ENCODE results near the gene GAD1. TPM values are rescaled to one million over a fixed set of nuclear protein-coding genes. Genes with fewer than 3 reads are reported as not detected.
A peak's percentile ranks its signal among the peaks of the same experiment; 100 is the strongest.

Gene GAD1
- polyA plus RNA-seq, 1 donor from 2014 or later = 56.3 TPM

DNA sequence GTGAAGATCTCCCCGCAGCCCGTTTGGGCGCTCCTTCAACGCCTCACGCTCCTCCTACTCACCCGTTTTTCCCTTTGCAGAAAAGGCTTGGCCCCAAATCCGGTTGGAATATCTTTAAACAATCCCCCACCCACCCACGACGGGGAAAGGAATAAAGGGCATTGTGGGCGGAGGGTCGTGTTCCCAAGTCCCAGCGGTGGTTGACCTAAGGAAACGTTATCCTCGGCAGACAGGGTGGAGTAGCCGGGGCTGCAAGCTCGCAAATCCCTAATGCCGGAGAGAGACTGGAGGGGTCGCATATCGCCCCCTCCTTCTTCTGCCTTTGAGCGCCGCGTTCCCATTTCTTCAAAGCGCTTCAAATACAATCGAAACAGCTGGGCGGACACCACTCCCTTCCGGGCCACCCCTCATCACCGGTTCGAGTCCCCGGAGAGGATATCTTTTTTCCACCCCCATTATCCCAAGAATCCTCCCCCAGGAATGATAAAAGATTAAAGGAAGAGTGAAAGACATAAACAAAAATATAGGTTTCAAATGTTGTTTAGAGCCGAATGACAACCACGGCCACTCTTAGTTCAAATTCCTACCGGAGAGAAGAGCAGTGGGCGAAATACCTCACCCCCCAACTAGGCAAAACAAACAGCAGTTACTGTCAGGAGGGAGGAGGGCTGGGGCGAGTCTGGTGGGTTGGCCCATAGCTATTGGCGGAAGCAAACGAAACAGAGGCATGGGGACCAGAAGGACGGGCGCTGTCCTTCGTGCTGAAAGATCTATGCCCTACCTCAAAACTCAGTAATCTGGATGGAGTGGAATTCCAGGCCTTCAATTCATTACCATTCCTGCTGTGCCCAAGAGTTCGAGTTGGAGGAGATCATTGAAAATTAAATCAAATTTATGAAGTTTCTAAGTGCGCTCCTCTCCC, 2.8 kb upstream of the GAD1 start:
- H2AFZ ChIP-seq (ENCODE audit: low read depth, low read length) = no peak overlapping the region
- H3K9me3 ChIP-seq (ENCODE audit: low read length) = no peaks in the 10 kb centered on the region
- no peaks in the 10 kb centered on the region for H3F3A ChIP-seq (ENCODE audit: insufficient read depth, low read length, poor library complexity, severe bottlenecking)
- peak overlapping the region; percentile 77 for H3K9ac ChIP-seq (ENCODE audit: low read length)
- peak overlapping the region; percentile 80 for H3K4me3 ChIP-seq (ENCODE audit: low read length)
- H4K20me1 ChIP-seq (ENCODE audit: insufficient read depth) = no peaks in the 10 kb centered on the region
- no peak overlapping the region for H3K4me2 ChIP-seq (ENCODE audit: low read length)
- H3K27ac ChIP-seq (ENCODE audit: low read length) = peak overlapping the region; percentile 15
- no peak for TF ChIP-seq EP300 (conservative IDR thresholded peaks at IDR 0.05; ENCODE audit: poor library complexity, severe bottlenecking)
- TF ChIP-seq MXI1 (conservative IDR thresholded peaks at IDR 0.05; ENCODE audit: poor library complexity, severe bottlenecking) = no peak
- peak; percentile 68 for TF ChIP-seq REST (IDR thresholded peaks at IDR 0.05; ENCODE audit: borderline replicate concordance)
- TF ChIP-seq POLR2AphosphoS5 (IDR thresholded peaks at IDR 0.05) = peak; percentile 83
- peak; percentile 16 for TF ChIP-seq TAF1 (IDR thresholded peaks at IDR 0.05; ENCODE audit: low read depth)
- TF ChIP-seq CTCF (IDR thresholded peaks at IDR 0.05; ENCODE audit: poor library complexity, severe bottlenecking) = no peak
- no peaks in the 10 kb centered on the region for H3K36me3 ChIP-seq (ENCODE audit: insufficient read depth, low read length)
- H3K79me2 ChIP-seq (replicated peaks; ENCODE audit: insufficient read depth, low read length) = no peaks in the 10 kb centered on the region
- H3K9me2 ChIP-seq (ENCODE audit: insufficient read depth, low read length) = no peaks in the 10 kb centered on the region
- peaks cover 61% of the 10 kb centered on the region for H3K27me3 ChIP-seq (ENCODE audit: insufficient read depth, low read depth, low read length)

- peak overlapping the region; percentile 77 for H3K9ac ChIP-seq (ENCODE audit: low read length)
- peak overlapping the region; percentile 80 for H3K4me3 ChIP-seq (ENCODE audit: low read length)
- H3K36me3 ChIP-seq (ENCODE audit: insufficient read depth, low read length) = no peaks in the 10 kb centered on the region
- no peaks in the 10 kb centered on the region for H4K20me1 ChIP-seq (ENCODE audit: insufficient read depth)
- TF ChIP-seq RAD21 (conservative IDR thresholded peaks at IDR 0.05) (no peak), TAF1 (IDR thresholded peaks at IDR 0.05; ENCODE audit: low read depth) (peak; percentile 1), POLR2AphosphoS5 (IDR thresholded peaks at IDR 0.05) (no peak), EZH2 (IDR thresholded peaks at IDR 0.05; ENCODE audit: borderline replicate concordance, insufficient read depth, low read length, poor library complexity, severe bottlenecking) (no peak)
- H3K9me3 ChIP-seq (ENCODE audit: low read length) = no peaks in the 10 kb centered on the region
- no peaks in the 10 kb centered on the region for H3K79me2 ChIP-seq (replicated peaks; ENCODE audit: insufficient read depth, low read length)
- H3K27me3 ChIP-seq (ENCODE audit: insufficient read depth, low read depth, low read length) = peaks cover 69% of the 10 kb centered on the region
- H3K9me2 ChIP-seq (ENCODE audit: insufficient read depth, low read length) = no peaks in the 10 kb centered on the region
- H3F3A ChIP-seq (ENCODE audit: insufficient read depth, low read length, poor library complexity, severe bottlenecking) = no peaks in the 10 kb centered on the region
- H3K27ac ChIP-seq (ENCODE audit: low read length) = peak overlapping the region; percentile 77
- peak overlapping the region; percentile 30 for H3K4me2 ChIP-seq (ENCODE audit: low read length)
- no peak overlapping the region for H2AFZ ChIP-seq (ENCODE audit: low read depth, low read length)
Measured at GRCh38 chr2:170814533-170815230, 2.0 kb upstream of the GAD1 start.
